ENCODE measurements around the gene SERPINB7.

SERPINB7 gene

GRCh38 chr18:63762518-63762917, 12.7 kb upstream of the SERPINB7 start:
- TF ChIP-seq CTCF (IDR thresholded peaks at IDR 0.05) = no peak
- Mint-ChIP-seq H3K27me3 (ENCODE audit: low read depth, poor library complexity) (peaks cover 10% of the 10 kb centered on the region), H3K9me3 (peaks cover 21% of the 10 kb centered on the region), H3K4me3 (no peak overlapping the region), H3K36me3 (ENCODE audit: low read depth) (no peaks in the 10 kb centered on the region), H3K4me1 (no peaks in the 10 kb centered on the region), H3K27ac (no peak overlapping the region)
- no peak for DNase-seq

- Mint-ChIP-seq H3K4me3 (no peak overlapping the region), H3K9me3 (peaks cover 21% of the 10 kb centered on the region), H3K27me3 (ENCODE audit: low read depth, poor library complexity) (peaks cover 10% of the 10 kb centered on the region), H3K27ac (no peak overlapping the region), H3K36me3 (ENCODE audit: low read depth) (no peaks in the 10 kb centered on the region), H3K4me1 (no peaks in the 10 kb centered on the region)
- TF ChIP-seq CTCF (IDR thresholded peaks at IDR 0.05) = no peak
- DNase-seq = no peak
Observed at GRCh38 chr18:63763831-63764600, 11.2 kb upstream of the SERPINB7 start.

- peaks cover 5% of the 10 kb centered on the region for H3K27me3 Mint-ChIP-seq (ENCODE audit: low read depth, poor library complexity)
- no peak for DNase-seq
- H3K9me3 Mint-ChIP-seq = peaks cover 9% of the 10 kb centered on the region
- H3K4me1 Mint-ChIP-seq = no peaks in the 10 kb centered on the region
- no peak overlapping the region for H3K27ac Mint-ChIP-seq
- no peak for TF ChIP-seq CTCF (IDR thresholded peaks at IDR 0.05)
- H3K36me3 Mint-ChIP-seq (ENCODE audit: low read depth) = no peaks in the 10 kb centered on the region
- no peak overlapping the region for H3K4me3 Mint-ChIP-seq
Observed at GRCh38 chr18:63765837-63766236, 9.4 kb upstream of the SERPINB7 start.

- Mint-ChIP-seq H3K9me3 (no peaks in the 10 kb centered on the region), H3K4me3 (no peak overlapping the region), H3K4me1 (peaks cover 5% of the 10 kb centered on the region), H3K27ac (no peak overlapping the region), H3K27me3 (ENCODE audit: low read depth, poor library complexity) (peaks cover 10% of the 10 kb centered on the region), H3K36me3 (ENCODE audit: low read depth) (no peaks in the 10 kb centered on the region)
- no peak for TF ChIP-seq CTCF (IDR thresholded peaks at IDR 0.05)
- DNase-seq = no peak
Observed at GRCh38 chr18:63773551-63773950, 1.7 kb upstream of the SERPINB7 start.

GRCh38 chr18:63774511-63774910, 707 bp upstream of the SERPINB7 start:
- no peaks in the 10 kb centered on the region for H3K36me3 Mint-ChIP-seq (ENCODE audit: low read depth)
- peaks cover 10% of the 10 kb centered on the region for H3K27me3 Mint-ChIP-seq (ENCODE audit: low read depth, poor library complexity)
- no peak overlapping the region for H3K27ac Mint-ChIP-seq
- no peak for DNase-seq
- H3K4me1 Mint-ChIP-seq = peaks cover 5% of the 10 kb centered on the region
- no peak overlapping the region for H3K4me3 Mint-ChIP-seq
- no peaks in the 10 kb centered on the region for H3K9me3 Mint-ChIP-seq
- TF ChIP-seq CTCF (IDR thresholded peaks at IDR 0.05) = no peak

- no peaks in the 10 kb centered on the region for H3K36me3 Mint-ChIP-seq (ENCODE audit: low read depth)
- peaks cover 13% of the 10 kb centered on the region for H3K4me1 Mint-ChIP-seq
- H3K27me3 Mint-ChIP-seq (ENCODE audit: low read depth, poor library complexity) = peaks cover 16% of the 10 kb centered on the region
- no peak for TF ChIP-seq CTCF (IDR thresholded peaks at IDR 0.05)
- DNase-seq = no peak
- no peak overlapping the region for H3K4me3 Mint-ChIP-seq
- H3K27ac Mint-ChIP-seq = no peak overlapping the region
- no peaks in the 10 kb centered on the region for H3K9me3 Mint-ChIP-seq
Observed at GRCh38 chr18:63779386-63779785, 4.2 kb downstream of the SERPINB7 start.

Data from nephron progenitor cell (in vitro differentiated cells).